NCI-H2227 (cell line): ENCODE results near the gene COL7A1.
"Not testable (repeated sequence)": the region's sequence is repeated elsewhere in the genome, so short reads cannot be mapped to it uniquely, and the experiment has no call there.

ENCODE experiments used
- DNase-seq: peaks from one replicate; lab custom pipeline; 2025; ENCODE audit not compliant: unreplicated experiment; lab: John Stamatoyannopoulos, UW

The COL7A1 gene

DNA sequence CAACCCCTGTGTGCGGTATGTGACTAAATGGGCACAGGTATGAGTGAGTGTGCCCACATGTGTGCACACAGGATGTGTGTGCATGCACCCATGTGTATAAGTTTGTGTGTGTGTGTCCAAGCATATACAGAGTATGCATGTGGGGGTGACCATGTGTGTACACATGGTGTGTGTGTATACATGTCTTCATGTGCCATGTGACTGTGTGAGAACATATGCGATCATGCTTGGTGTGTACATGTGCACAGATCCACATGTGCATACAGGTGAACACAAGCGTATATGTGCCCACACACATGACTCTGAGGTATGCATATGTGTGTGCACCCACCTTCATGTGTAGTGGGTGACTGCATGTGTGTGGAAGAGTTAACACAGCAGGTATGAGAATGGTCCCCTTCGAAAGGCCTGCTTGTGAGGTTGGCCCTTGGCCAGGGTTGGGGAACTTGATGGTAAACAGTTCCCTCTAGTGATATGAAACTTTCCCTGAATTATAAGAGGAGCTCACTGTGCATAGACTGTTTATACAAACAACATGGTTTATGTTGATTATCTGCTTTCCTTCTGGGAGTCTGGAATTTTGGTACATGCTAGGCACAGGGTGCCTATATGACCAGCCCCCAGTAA lies 48.8 kb downstream of the COL7A1 start:
- no peak for DNase-seq

DNA sequence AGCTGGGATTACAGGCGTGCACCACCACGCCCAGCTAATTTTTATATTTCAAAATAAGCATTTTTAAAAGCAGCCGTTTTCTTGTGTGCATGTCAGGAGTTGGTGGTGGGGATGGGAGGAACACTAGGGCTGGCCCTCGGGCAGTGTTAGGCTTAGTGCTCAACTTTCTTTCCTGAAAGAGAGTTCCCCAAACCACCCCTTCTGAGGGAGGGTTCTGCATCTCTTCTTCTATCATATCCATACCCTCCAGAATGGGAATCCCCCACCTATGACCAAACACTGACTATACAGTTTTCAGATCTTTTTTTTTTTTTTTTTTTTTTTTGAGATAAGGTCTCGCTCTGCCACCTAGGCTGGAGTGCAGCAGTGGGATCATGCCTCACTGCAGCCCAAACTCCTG lies 51.0 kb downstream of the COL7A1 start:
- DNase-seq = no peak

DNA sequence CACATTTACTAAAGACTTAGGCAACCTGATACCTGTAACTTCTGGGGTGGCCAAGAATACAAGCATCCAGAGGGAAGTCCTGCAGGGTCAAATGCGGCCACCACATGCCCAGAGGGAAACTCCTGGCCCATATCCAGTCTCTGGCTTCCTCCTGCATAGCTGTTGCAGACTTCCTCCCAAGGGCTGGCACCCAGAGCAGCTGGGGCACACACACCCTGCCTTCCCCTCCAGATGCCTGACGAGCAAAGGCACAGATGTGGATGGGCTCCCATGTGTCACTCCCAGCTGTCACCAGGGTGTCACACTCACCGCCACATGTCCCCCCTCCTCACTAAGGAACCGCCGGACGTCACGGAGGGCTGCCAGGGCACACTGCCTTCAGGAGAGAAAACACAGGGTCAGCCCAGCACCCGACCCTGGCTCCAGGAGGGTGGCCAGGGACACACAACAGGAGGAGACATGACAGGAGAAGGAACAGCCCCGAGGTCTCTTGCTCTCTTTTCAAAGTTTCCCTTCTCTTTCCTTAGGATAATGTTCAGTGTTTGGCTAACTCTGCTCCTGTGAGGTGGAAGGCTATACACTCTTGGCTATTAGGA lies 51.8 kb downstream of the COL7A1 start:
- DNase-seq = no peak

DNA sequence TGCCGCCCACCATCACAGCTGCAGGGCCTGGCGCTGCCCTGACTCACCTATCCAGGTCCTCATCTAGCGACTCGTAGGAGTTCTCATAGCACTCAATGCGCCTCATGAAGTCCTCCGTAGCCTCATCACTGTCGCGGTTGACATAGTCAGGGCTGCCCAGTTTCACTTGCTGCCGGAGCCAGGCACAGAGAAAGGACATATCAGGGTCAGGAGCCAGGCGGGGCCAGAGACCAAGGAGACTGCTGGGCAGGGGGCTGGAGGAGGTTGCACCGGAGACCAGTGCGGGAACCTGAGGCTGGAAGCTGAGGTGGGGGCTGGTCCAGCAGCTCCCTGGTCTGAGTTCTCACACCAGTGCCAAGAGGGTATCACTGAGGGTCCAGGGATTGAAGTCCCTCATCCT lies 56.7 kb downstream of the COL7A1 start:
- no peak for DNase-seq

DNA sequence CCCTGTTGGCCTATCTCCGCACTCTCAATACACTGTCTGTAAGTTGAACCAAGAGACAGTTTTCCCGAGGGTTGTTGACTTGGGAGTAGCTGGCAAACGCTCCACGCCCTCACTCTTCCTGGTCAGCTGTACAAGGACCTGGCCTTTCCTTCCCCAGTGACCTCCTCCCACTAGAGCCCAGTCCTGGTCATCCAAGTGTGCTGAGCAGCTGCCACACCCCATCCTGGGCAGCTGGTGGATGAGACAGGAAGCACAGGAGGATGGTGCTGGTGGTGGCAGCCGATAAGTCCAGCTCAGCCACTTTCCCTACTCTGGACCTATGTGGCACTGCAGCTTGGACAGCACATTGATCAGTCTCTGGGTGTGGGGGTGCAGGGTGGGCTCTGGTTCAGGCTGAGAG lies 58.3 kb downstream of the COL7A1 start:
- DNase-seq = no peak

DNA sequence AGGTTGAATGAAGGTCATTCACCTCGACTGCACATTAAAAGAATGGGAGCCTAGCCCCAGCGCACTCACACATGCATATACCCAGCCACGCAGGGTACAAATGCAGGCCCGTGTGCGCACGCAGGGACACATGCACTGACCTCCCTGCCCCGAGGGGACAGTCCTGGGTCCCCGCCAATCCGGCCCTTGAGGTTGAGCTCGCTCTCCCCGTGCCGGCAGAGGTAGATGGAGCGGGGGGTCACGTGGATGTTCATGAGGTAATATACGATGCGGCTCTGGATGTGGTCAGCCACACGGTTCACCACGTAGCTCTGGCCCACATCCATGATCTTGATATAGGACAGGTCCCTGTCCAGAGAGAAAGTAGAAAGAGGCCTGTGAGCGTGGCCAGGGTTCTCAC lies 59.0 kb downstream of the COL7A1 start:
- DNase-seq = no peak

DNA sequence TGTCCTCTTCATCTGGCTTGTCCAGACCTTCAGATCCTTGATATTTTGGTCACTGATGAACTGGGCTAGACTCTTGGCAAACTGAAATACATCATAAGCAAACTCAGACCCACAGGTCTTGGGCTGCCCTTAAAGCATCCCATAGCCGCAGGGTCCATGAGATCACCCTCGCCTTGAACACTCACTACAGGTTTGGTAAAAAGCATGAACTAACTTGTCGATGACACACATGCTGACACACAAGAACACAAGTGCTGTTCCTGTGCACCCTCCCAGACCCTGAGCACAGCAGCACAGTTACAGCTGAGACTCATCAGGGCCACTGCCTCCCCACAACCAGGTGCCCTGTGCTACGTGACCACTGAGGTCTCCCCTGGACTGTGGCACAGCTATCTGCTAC lies 59.6 kb downstream of the COL7A1 start:
- DNase-seq = no peak

DNA sequence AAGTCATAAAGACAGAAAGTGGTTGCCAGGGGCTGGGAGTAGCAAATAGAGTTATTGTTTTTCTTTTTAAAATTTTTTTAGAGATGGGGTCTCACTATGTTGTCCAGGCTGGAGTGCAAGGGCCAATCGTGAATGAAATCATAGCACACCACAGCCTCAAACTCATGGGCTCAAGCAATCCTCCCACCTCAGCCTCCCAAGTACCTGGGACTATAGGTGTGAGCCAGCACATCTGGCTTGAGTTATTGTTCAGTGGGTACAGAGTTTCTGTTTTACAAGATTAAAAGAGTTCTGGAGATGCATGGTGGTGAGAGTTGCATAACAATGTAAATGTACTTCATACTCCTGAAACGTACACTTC lies 62.2 kb downstream of the COL7A1 start:
- DNase-seq = no peak

DNA sequence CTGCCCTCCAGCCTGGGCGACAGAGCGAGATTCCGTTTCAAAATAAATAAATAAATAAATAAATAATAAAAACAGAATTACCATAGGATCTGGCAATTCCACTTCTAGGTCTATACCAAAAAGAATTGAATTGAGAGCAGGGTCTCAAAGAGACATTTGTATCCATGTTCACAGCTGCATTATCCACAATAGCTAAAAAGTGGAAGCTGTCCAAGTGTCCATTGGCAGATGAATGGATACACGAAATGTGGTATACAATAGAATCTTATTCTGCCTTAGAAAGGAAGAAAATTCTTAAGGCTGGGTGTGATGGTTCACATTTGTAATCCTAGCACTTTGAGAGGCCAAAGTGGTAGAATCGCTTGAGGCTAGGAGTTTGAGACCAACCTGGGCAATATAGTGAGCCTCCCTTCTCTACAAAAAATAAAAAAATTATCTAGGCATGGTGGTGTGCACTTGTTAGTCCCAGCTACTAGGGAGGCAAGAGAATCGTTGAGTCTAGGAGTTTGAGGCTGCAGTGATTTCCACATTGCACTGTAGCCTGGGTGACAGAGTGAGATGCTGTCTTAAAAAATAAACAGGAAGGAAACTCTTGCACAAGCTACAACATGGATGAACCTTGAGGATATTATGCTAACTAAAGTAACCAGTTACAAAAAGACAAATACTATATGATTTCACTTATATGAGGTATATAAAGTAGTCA lies 62.7 kb downstream of the COL7A1 start:
- no peak for DNase-seq

DNA sequence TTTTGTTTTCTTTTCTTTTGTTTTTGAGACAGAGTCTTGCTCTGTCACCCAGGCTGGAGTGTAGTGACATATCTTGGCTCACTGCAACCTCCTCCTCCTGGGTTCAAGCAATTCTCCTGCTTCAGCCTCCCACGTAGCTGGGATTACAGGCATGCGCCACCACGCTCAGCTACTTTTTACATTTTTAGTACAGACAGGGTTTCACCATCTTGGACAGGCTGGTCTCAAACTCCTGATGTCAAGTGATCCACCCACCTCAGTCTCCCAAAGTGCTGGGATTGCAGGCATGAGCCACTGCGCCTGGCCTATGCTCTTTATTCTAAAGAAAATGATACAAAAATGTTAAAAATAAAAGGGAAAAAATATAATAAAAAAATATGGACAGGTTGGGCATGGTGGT lies 64.4 kb downstream of the COL7A1 start:
- DNase-seq = not testable (repeated sequence)

DNA sequence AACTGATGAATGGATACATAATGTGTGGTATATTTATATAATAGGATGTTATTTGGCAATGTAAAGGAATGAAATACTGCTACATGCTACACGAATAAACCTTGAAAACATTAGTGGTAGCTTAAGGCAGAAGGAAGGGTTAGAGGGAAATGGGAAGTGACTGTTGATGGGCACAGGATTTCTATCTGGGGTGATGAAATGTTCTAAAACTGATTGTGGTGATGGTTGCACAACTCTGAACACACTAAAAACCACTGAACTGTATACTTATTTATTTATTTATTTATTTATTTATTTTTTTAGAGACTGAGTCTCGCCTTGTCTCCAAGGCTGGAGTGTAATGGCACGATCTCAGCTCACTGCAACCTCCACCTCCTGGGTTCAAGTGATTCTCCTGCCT lies 66.4 kb downstream of the COL7A1 start:
- DNase-seq = no peak

DNA sequence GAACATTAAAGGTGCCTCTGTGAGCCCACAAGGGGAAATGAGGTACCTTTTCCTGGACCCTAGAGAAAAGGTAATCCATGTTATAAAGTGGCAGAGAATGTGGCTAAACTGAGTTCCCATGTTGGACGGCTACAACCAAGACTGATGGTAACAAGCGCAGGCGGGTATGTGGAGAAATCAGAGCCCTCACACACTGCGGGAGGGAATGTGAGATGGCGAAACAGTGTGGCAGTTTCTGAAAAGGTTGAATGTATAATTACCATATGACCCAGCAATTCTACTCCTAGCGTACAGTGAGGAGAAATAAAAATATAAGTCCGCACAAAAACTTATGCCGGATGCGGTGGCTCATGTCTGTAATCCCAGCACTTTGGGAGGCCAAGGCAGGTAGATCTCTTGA lies 67.1 kb downstream of the COL7A1 start:
- DNase-seq = no peak

DNA sequence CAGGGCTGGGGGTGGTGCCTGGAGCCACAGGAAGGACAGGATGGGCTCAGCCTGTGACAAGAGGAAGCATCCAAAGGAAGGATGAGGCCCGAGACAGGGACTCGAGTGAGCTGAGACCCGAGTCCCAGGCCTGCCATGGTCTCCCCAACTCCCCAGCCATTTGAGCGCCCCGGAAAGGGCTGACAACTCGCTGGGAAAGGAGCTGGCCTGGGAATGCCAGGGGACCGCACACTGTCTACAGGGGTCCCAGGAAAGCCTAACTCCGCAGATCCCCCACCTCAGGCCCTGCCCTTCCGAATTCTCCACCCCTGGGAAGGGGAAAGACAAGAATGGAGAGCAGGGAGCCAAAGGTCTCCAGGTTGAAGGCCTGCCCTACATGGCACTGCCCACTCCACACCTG lies 70.2 kb downstream of the COL7A1 start:
- DNase-seq = no peak

DNA sequence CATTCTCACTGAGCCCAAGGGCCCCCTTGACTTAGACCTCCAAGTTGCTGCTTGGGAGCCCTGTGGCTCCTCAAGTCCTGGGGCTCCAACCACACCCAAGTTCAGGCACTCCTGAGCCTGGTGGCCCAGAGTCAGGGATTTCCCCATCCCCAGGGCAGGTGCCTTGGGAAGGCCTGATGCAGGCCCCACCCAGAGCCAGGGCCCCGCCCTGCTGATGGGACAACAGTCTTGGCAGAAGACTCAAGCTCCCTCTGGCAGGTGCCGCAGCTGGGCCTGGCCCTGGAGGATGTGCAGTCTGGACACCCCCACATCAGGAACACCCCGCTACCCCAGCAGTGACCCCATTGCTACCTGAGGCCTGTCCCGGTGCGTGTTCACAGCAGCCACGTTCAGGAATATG lies 73.5 kb downstream of the COL7A1 start:
- no peak for DNase-seq

DNA sequence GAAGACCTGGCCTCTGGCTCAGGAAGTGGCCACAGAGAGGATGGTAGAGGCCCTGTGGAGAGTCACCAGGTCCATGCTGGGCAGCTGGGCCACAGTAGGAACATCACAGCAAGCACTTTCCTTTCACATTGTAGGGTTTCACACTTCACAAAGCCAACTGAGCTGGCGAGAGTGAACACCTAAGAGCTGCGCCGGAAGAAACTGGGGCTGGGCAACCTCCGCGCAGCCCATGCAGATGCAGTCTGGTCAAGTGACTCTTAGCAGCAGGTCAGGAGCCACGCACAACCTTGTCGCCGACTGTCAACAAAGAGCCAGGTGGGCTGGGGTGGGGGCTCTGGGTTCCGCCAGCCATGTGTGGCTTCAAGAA lies 75.9 kb downstream of the COL7A1 start:
- DNase-seq = no peak

DNA sequence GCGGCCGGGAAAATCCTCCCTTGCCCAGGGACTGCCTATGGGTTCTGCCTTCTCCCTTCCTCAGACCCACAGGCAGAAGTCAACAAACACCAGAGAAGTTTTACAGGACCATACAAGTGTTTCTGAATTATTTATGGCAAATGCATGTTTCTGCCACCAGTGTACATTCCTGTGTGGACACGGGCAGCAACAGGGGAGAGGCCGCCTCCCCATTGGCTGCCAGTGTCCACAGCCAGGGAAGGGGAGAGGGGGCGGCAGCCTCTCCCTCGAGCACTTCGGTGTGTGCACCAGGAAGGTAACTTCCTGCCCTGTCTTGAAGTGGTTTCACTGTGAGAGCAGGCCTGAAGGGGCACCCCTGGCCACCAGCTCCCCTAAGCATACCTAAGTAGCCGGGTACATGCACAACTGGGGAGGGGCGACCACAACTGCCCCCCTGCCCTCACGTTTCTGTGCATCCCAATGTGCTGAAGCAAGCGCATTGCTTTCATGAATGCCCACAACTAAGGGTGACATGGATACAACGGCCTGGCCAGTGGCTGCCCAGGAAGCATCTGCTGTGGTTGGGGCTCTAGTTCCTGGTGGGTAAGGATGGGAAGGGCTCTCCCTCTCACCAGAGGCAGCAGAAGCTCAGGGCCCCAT lies 76.4 kb downstream of the COL7A1 start:
- DNase-seq = no peak

DNA sequence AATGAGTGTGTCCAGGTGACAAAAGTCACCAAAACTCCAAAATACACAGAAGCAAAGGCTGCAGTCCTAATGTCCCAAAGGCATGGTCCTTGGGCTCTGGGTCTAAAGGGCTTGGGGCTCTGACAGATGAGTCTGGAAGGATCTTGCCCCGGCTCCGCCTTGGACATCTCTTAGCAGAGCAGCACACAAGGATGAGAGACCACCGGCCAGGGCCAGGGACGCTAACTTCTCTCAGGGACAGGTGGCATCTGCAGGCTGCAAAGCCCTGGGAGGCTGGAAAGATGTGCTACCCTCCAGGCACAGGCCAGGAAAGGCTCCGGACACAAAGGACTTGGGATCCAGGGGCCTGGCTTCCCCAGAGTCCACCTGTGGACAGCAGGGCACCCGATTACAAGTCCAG lies 77.1 kb downstream of the COL7A1 start:
- no peak for DNase-seq

DNA sequence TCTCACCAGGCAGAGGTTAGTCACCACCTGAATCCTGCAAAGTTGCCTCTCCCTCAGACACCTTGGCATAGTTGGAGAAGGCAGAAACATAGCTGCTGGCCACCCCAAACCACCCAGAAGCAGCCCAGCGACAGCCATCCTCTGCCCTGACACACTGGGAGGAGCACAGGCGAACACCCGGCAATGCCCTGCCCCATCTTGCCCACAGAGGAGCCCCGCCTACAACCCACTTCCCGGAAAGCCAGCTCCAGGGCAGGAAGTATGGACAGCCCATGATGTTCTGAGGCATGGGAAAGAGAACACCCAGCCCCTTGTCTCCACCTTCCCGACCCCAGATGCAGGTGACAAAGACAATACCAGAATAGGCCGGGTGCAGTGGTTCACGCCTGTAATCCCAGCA lies 78.6 kb downstream of the COL7A1 start:
- DNase-seq = no peak

DNA sequence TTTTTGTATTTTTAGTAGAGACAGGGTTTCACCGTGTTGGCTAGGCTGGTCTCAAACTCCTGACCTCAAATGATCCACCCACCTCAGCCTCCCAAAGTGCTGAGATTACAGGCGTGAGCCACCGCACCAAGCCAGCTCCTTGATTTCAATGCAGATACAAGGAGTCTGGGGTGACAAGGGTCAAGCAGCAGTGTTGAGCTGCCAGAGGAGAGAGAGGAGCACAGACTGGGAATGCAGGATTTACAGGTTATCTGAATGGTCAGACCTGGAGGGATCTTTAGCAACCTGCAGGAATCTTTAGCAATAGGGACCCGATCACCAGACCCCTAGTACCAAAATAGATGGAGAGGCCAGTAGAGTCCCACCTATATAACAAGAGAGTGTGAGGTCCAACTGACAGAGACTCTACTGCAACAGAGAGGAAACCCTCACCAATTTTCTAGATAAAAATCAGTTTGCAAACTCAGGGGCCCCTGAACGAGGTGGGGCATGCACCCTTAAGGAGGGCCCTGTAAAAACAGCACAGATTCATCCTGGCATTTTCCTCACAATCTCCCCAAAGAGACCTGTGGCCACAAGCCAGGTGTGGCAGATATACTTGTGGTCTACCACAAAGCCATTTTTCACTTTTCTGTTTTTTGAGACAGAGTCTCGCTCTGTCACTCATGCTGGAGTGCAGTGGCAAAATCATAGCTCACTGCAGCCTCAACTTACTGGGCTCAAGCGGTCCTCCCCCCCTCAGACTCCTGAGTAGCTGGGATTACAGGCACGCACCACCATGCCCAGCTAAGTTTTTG lies 80.5 kb downstream of the COL7A1 start:
- DNase-seq = no peak
